ENCODE results near the gene POLR2L. TPM values are rescaled to one million over a fixed set of nuclear protein-coding genes. Genes with fewer than 3 reads are reported as not detected.

POLR2L gene
- total and polyA plus RNA-seq, 3 donors from 2014 or later = 32.9 to 97.3 (median 48.4) TPM

DNA sequence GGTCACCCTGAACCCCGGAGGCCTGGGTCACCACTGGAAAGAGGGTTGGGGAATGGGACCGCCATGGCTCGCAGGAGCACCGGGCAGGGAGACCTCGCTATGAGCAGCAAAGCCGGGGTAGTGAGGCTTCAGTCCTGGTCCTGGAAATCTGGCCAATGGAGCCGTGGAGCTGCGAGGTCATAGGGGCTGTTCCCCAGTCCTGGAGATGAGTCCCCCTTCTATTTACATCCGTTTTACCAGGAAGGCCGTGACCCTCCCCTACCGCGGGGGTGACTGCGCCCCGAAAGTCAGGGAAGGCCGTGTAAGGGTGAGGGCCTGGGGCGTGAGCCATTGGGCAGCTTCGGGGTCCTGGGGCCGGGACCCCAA, 37.7 kb downstream of the POLR2L start:
- no peak for TF ChIP-seq POLR2A (IDR thresholded peaks at IDR 0.05)
- TF ChIP-seq, protein P1, sequence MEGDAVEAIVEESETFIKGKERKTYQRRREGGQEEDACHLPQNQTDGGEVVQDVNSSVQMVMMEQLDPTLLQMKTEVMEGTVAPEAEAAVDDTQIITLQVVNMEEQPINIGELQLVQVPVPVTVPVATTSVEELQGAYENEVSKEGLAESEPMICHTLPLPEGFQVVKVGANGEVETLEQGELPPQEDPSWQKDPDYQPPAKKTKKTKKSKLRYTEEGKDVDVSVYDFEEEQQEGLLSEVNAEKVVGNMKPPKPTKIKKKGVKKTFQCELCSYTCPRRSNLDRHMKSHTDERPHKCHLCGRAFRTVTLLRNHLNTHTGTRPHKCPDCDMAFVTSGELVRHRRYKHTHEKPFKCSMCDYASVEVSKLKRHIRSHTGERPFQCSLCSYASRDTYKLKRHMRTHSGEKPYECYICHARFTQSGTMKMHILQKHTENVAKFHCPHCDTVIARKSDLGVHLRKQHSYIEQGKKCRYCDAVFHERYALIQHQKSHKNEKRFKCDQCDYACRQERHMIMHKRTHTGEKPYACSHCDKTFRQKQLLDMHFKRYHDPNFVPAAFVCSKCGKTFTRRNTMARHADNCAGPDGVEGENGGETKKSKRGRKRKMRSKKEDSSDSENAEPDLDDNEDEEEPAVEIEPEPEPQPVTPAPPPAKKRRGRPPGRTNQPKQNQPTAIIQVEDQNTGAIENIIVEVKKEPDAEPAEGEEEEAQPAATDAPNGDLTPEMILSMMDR (IDR thresholded peaks at IDR 0.05) = no peak
- no peaks in the 10 kb centered on the region for H3K36me3 ChIP-seq (ENCODE audit: low read depth, missing control alignments)
- DNase-seq = no peak
- no peaks in the 10 kb centered on the region for H3K9me3 ChIP-seq
- intact Hi-C loops (cut with DNase I; ENCODE audit: low total_unique reads) = no loop called here
- peaks cover 21% of the 10 kb centered on the region for H3K4me1 ChIP-seq
- peak overlapping the region; percentile 48 to 67 for H3K4me3 ChIP-seq
- 4% methylated on average over 14 of the region's 18 CpGs; no CpG with 5 or more reads in 1 of the 2 donors for WGBS, 2 donors
- H3K27me3 ChIP-seq = no peaks in the 10 kb centered on the region
- H3K27ac ChIP-seq = peak overlapping the region; percentile 60 to 81

DNA sequence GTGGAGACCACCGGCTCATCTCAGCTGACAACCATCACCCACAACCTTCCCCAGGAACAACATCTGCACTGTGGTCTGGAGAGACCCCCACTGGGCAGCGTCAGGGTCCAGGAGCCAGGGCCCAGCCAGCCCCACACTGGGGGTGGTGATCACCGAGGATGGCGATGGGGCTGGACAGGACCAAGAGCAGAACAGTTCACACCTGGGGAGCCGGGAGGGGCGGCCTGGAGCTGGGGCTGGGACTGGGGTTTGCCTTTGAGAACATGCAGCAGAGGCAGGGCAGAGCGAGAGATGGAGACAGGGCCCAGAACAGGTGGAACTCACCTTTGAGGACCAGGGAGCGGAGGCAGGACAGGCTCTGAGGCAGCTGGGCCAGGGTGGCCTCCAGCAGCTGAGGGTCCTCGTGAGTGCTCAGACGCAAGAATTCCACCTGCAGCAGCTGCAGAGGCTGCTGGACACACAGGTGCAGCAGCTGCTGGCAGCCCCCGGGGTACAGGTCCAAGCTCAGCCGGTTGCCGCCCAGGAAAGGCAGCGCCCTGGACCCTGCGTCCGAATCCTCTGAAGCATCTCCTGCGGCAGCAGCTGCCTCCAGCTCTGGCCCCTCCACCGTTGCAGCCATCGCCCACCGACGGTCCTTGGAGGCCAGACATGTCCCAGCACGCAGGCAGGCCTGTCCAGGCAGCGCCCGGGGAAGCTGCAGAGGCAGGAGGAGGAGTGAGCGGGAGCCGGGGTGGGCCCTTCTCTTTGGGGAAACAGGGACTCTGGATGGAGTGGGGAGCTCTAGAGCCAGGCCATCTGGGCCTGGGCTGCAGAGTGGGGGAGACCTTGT, 38.3 kb downstream of the POLR2L start:
- Histone ChIP-seq H3K9me3 (no peaks in the 10 kb centered on the region), H3K27ac (no peak overlapping the region), H3K4me1 (peaks cover 21% of the 10 kb centered on the region), H3K4me3 (peak overlapping the region in 1 of 2 donors; percentile 67), H3K36me3 (ENCODE audit: low read depth, missing control alignments) (no peaks in the 10 kb centered on the region), H3K27me3 (no peaks in the 10 kb centered on the region)
- no peak for DNase-seq
- WGBS, 2 donors = 58 to 88% methylated on average over 6 to 25 of the region's 26 CpGs
- intact Hi-C loops (cut with DNase I; ENCODE audit: low total_unique reads) = no loop called here
- no peak for TF ChIP-seq POLR2A (IDR thresholded peaks at IDR 0.05)
- TF ChIP-seq, protein P1 (IDR thresholded peaks at IDR 0.05) = no peak

DNA sequence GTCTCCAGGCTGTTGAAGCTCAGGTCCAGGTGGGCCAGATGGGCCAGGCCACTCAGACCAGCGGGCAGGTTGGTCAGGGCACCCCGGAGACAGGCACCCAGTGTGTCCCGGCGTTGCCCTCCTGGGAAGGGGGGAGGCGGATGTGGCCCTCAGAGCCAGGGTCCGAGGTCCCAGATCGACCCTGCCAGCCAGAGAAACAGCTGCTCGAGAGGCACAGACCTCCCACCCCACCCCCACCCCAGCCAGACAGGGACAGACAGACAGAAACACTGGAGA, 38.9 kb downstream of the POLR2L start:
- Histone ChIP-seq H3K4me3 (no peak overlapping the region), H3K36me3 (ENCODE audit: low read depth, missing control alignments) (no peaks in the 10 kb centered on the region), H3K27ac (no peak overlapping the region), H3K27me3 (no peaks in the 10 kb centered on the region), H3K9me3 (no peaks in the 10 kb centered on the region), H3K4me1 (peaks cover 19% of the 10 kb centered on the region)
- DNase-seq = no peak
- intact Hi-C loops (cut with DNase I; ENCODE audit: low total_unique reads) = no loop called here
- no peak for TF ChIP-seq POLR2A (IDR thresholded peaks at IDR 0.05)
- TF ChIP-seq, protein P1 (IDR thresholded peaks at IDR 0.05) = no peak
- 87 to 90% methylated on average over 7 to 8 of the region's 8 CpGs for WGBS, 2 donors

DNA sequence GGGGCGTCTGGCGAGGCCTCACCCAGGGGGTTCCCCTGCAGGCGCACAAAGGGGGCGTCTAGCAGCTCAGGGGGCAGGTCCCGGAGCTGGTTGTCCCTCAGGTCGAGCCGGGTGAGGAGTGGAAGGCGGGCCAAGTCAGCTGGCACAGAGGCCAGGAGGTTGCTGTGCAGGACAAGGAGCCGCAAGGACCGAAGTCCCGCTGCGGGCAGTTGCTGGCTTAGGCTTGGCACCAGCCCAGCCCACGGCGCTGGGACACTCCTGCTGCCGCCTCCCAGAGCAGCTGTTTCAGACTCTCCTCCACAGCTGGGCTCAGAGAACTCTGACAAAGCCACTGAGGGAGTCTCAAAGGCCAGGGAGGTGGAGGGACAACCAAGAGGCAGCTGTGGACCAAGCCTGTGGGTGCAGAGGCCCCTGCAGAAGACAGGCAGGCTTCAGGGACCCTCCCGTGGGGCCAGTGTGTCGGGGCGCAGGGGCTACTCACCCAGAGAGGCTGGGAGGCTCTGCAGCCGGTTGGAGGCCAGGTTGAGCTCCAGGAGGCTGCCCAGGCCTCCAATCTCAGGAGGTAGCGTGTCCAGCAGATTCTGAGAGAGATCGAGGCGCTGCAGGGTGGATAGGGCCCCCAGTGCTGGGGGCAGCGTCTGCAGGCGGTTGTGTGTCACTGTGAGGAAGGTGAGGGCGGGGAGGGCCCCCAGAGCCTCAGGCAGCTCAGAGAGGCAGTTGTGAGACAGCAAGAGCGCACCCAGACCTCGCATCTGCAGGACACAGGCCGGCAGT, 39.4 kb downstream of the POLR2L start:
- no peaks in the 10 kb centered on the region for H3K9me3 ChIP-seq
- no peaks in the 10 kb centered on the region for H3K27me3 ChIP-seq
- peaks cover 19% of the 10 kb centered on the region for H3K4me1 ChIP-seq
- H3K4me3 ChIP-seq = no peak overlapping the region
- no peak for DNase-seq
- H3K27ac ChIP-seq = no peak overlapping the region
- intact Hi-C loops (cut with DNase I; ENCODE audit: low total_unique reads) = no loop called here
- TF ChIP-seq, protein P1 (IDR thresholded peaks at IDR 0.05) = no peak
- no peak for TF ChIP-seq POLR2A (IDR thresholded peaks at IDR 0.05)
- H3K36me3 ChIP-seq (ENCODE audit: low read depth, missing control alignments) = no peaks in the 10 kb centered on the region
- 92 to 93% methylated on average over 18 to 28 of the region's 28 CpGs for WGBS, 2 donors

Data from testis (tissue), 3 donors.